ENCODE results near the gene MACROD2.

DNA sequence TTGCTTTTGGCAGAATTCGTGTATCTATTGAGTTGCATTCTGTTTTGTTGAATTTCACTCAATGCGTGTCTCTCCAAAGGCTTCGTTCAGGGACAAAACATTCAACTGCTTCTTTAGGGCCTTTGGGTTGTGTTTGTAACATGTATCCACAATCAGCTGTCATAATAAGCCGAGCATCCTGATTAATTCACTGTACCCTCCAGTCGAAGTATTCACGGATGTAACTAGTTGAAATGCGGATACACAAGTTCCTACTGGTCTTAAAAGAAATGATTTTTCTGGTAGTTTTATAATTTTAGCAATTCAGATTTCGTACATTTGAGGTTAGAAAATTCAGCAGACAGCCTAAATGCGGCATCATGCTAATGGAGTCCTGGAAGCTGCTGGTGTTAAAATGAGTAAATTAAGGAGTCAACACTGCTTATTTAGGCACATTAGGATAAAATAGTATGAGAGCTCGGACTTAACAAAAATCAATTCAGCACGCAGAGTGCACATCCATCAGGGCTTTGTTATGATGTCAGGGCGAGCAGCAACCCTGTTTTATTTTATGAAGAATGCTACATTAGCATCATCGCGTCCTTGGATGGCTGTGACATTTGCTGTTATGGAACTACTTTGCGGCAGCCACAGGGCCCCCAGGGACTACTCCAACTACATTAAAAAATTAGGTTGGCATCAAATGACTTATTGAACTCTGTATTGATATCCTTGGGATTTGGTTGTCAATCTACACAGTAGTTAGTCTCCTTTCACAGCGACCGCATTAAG lies 831.4 kb downstream of the MACROD2 start:
- TF ChIP-seq, protein P1, sequence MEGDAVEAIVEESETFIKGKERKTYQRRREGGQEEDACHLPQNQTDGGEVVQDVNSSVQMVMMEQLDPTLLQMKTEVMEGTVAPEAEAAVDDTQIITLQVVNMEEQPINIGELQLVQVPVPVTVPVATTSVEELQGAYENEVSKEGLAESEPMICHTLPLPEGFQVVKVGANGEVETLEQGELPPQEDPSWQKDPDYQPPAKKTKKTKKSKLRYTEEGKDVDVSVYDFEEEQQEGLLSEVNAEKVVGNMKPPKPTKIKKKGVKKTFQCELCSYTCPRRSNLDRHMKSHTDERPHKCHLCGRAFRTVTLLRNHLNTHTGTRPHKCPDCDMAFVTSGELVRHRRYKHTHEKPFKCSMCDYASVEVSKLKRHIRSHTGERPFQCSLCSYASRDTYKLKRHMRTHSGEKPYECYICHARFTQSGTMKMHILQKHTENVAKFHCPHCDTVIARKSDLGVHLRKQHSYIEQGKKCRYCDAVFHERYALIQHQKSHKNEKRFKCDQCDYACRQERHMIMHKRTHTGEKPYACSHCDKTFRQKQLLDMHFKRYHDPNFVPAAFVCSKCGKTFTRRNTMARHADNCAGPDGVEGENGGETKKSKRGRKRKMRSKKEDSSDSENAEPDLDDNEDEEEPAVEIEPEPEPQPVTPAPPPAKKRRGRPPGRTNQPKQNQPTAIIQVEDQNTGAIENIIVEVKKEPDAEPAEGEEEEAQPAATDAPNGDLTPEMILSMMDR (IDR thresholded peaks at IDR 0.05), result no peak
- no peak for TF ChIP-seq POLR2A (IDR thresholded peaks at IDR 0.05)
